SU-DHL-6 (cell line): Measurements from ENCODE around the gene SPG7.

ENCODE experiments used
- CTCF ChIP-seq: fragments of 200-600 bp; sonication (generic); IDR thresholded peaks from one replicate; pipeline ENCODE4 v1.5.1; 2017; ENCODE audit warnings: antibody characterized with exemption, mild to moderate bottlenecking, low read length, moderate library complexity; ENCODE audit not compliant: insufficient read depth, poor library complexity, severe bottlenecking
- EZH2phosphoT487 ChIP-seq: fragments of 200-600 bp; sonication (generic), shearing (Covaris generic); conservative IDR thresholded peaks from 2 replicates; pipeline ENCODE4 v1.6.1; 2018; ENCODE audit warnings: mild to moderate bottlenecking, antibody characterized with exemption, low read length, moderate library complexity, mixed read lengths

DNA sequence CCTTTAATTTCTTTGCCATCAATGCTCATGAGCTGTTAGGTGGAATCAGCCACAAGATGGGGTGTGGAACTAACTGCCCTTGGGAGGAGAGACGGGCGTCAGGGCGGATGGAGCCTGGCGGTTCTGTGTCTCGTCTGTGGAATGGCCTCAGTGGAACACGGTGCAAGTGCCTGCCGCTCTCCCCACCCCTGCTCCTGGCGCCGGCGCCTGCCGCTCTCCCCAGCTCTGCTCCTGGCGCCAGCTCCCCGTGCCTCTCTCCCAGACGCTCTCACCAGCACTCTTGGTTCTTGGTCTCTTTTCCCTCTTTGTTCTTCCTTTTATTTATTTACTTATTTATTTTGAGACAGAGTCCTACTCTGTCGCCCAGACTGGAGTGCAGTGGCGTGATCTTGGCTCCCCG, 39.1 kb downstream of the SPG7 start:
- TF ChIP-seq EZH2phosphoT487 (no peak), CTCF (no peak)
